Mammary epithelial cell (primary cell): ENCODE data around the gene PIK3C3.

Source experiments
- EZH2 ChIP-seq: IDR thresholded peaks from 2 replicates; pipeline ENCODE4 v1.6.1; 2012; ENCODE audit warnings: low read length, inconsistent platforms, borderline replicate concordance
- TF ChIP-seq, protein P1 (sequence below), 2 donors: IDR thresholded peaks in 1 of 2; conservative IDR thresholded peaks in 1 of 2; 2 replicates each; pipeline ENCODE4 v1.5.1; 2011 to 2012; ENCODE audit warnings: inconsistent platforms in 2 of 2, low read length in 2 of 2, mild to moderate bottlenecking in 2 of 2, control low read depth in 1 of 2, low read depth in 1 of 2; ENCODE audit not compliant: insufficient read depth in 1 of 2; ENCODE audit errors: extremely low read depth in 1 of 2

DNA sequence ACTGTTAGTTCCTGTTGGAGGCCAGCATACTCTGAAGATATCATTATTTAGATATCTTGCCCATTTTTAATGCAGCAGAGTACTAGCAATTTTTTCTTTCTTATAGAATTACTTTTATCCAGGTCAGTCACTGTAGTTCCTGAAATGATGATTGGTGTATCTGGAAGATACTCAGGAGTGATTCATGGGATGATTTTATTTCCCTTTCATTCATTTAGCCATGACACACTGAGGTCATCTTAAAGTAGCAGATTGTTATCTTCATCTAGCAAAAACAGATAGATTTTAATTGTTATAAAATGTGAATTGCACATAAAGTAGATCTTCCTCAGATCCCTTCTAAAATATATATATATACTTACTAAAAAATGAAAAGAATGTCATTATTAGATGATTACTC lies 109.1 kb downstream of the PIK3C3 start:
- TF ChIP-seq, protein P1, sequence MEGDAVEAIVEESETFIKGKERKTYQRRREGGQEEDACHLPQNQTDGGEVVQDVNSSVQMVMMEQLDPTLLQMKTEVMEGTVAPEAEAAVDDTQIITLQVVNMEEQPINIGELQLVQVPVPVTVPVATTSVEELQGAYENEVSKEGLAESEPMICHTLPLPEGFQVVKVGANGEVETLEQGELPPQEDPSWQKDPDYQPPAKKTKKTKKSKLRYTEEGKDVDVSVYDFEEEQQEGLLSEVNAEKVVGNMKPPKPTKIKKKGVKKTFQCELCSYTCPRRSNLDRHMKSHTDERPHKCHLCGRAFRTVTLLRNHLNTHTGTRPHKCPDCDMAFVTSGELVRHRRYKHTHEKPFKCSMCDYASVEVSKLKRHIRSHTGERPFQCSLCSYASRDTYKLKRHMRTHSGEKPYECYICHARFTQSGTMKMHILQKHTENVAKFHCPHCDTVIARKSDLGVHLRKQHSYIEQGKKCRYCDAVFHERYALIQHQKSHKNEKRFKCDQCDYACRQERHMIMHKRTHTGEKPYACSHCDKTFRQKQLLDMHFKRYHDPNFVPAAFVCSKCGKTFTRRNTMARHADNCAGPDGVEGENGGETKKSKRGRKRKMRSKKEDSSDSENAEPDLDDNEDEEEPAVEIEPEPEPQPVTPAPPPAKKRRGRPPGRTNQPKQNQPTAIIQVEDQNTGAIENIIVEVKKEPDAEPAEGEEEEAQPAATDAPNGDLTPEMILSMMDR (conservative IDR thresholded peaks at IDR 0.05 in 1 of 2, IDR thresholded peaks at IDR 0.05 in 1 of 2; ENCODE audit: extremely low read depth in 1 of 2, insufficient read depth in 1 of 2, low read depth in 1 of 2, low read length in 2 of 2): no peak
- no peak for TF ChIP-seq EZH2
